Stimulated activated naive CD8-positive, alpha-beta T cell treated with anti-CD3 and anti-CD28 coated beads, Interleukin-15, amount 100 ng/mL, for 72 hours (primary cell): ENCODE data around the gene CHIC2.

Experiments
- ATAC-seq: fragments of 150-1000 bp; cut with Tn5 transposase; 2 replicates; pipeline ENCODE4 v1.10.0; 2021; ENCODE audit warnings: mild to moderate bottlenecking, moderate library complexity
- DNase-seq, 2 donors: peaks; one replicate each; pipeline ENCODE4 v3.0.0; 2021 to 2022
- H3K27ac Mint-ChIP-seq, 2 donors: one replicate each; pipeline ENCODE4 v1.8.0; 2022; ENCODE audit warnings: mild to moderate bottlenecking in 2 of 2, mixed read lengths in 2 of 2, moderate library complexity in 2 of 2
- H3K27me3 Mint-ChIP-seq: one replicate; pipeline ENCODE4 v1.8.0; 2022; ENCODE audit warnings: mixed read lengths
- H3K4me1 Mint-ChIP-seq: one replicate; pipeline ENCODE4 v1.8.0; 2022; ENCODE audit warnings: mild to moderate bottlenecking, mixed read lengths
- H3K4me3 Mint-ChIP-seq, 2 donors: one replicate each; pipeline ENCODE4 v1.8.0; 2022; ENCODE audit warnings: mild to moderate bottlenecking in 2 of 2, mixed read lengths in 2 of 2, moderate library complexity in 1 of 2
- H3K9me3 Mint-ChIP-seq, 2 donors: one replicate each; pipeline ENCODE4 v1.8.0; 2022; ENCODE audit warnings: mixed read lengths in 2 of 2

The CHIC2 gene

GRCh38 chr4:54014666-54015160 lies 49.7 kb downstream of the CHIC2 start:
- Mint-ChIP-seq H3K9me3 (no peaks in the 10 kb centered on the region), H3K4me1 (peaks cover 4% of the 10 kb centered on the region), H3K4me3 (no peak overlapping the region), H3K27ac (no peak overlapping the region), H3K27me3 (no peaks in the 10 kb centered on the region)
- ATAC-seq (no peak), DNase-seq (no peak)

GRCh38 chr4:54011201-54011600 lies 53.2 kb downstream of the CHIC2 start:
- no peak overlapping the region for H3K4me3 Mint-ChIP-seq
- no peaks in the 10 kb centered on the region for H3K9me3 Mint-ChIP-seq
- H3K27ac Mint-ChIP-seq, result no peak overlapping the region
- no peak for DNase-seq
- peaks cover 4% of the 10 kb centered on the region for H3K4me1 Mint-ChIP-seq
- no peak for ATAC-seq
- H3K27me3 Mint-ChIP-seq, result no peaks in the 10 kb centered on the region

- Mint-ChIP-seq H3K27ac (no peak overlapping the region), H3K4me3 (no peak overlapping the region), H3K27me3 (no peaks in the 10 kb centered on the region), H3K4me1 (no peaks in the 10 kb centered on the region), H3K9me3 (no peaks in the 10 kb centered on the region)
- ATAC-seq (no peak), DNase-seq (no peak)
Measured at GRCh38 chr4:54006755-54007154, 57.6 kb downstream of the CHIC2 start.

GRCh38 chr4:54005475-54005874 lies 58.9 kb downstream of the CHIC2 start:
- Mint-ChIP-seq H3K4me1 (no peaks in the 10 kb centered on the region), H3K27me3 (no peaks in the 10 kb centered on the region), H3K4me3 (peak overlapping the region in 1 of 2 donors; percentile 22), H3K27ac (peak overlapping the region in 1 of 2 donors; percentile 65), H3K9me3 (no peaks in the 10 kb centered on the region)
- ATAC-seq, result no peak
- no peak for DNase-seq

GRCh38 chr4:54004463-54004862 lies 59.9 kb downstream of the CHIC2 start:
- Mint-ChIP-seq H3K27ac (no peak overlapping the region), H3K4me3 (no peak overlapping the region), H3K9me3 (no peaks in the 10 kb centered on the region), H3K4me1 (no peaks in the 10 kb centered on the region), H3K27me3 (no peaks in the 10 kb centered on the region)
- ATAC-seq (no peak), DNase-seq (no peak)

- Mint-ChIP-seq H3K27ac (no peak overlapping the region), H3K27me3 (no peaks in the 10 kb centered on the region), H3K4me3 (no peak overlapping the region), H3K9me3 (no peaks in the 10 kb centered on the region), H3K4me1 (no peaks in the 10 kb centered on the region)
- DNase-seq, result no peak
- no peak for ATAC-seq
Measured at GRCh38 chr4:54001668-54002365, 62.6 kb downstream of the CHIC2 start.

GRCh38 chr4:53997898-53998297 lies 66.5 kb downstream of the CHIC2 start:
- Mint-ChIP-seq H3K27ac (no peak overlapping the region), H3K4me3 (no peak overlapping the region), H3K27me3 (no peaks in the 10 kb centered on the region), H3K9me3 (no peaks in the 10 kb centered on the region), H3K4me1 (no peaks in the 10 kb centered on the region)
- DNase-seq (no peak), ATAC-seq (no peak)

GRCh38 chr4:53994382-53995102 lies 69.9 kb downstream of the CHIC2 start:
- Mint-ChIP-seq H3K4me3 (no peak overlapping the region), H3K4me1 (no peaks in the 10 kb centered on the region), H3K9me3 (no peaks in the 10 kb centered on the region), H3K27ac (peak overlapping the region in 1 of 2 donors; percentile 6), H3K27me3 (no peaks in the 10 kb centered on the region)
- ATAC-seq (no peak), DNase-seq (no peak)

- no peak overlapping the region for H3K27ac Mint-ChIP-seq
- DNase-seq (no peak), ATAC-seq (no peak)
- H3K4me1 Mint-ChIP-seq, result no peaks in the 10 kb centered on the region
- H3K27me3 Mint-ChIP-seq, result no peaks in the 10 kb centered on the region
- no peaks in the 10 kb centered on the region for H3K9me3 Mint-ChIP-seq
- H3K4me3 Mint-ChIP-seq, result no peak overlapping the region
Measured at GRCh38 chr4:53992785-53993184, 71.6 kb downstream of the CHIC2 start.

GRCh38 chr4:53991821-53992220 lies 72.6 kb downstream of the CHIC2 start:
- Mint-ChIP-seq H3K27me3 (no peaks in the 10 kb centered on the region), H3K27ac (no peak overlapping the region), H3K9me3 (no peaks in the 10 kb centered on the region), H3K4me1 (no peaks in the 10 kb centered on the region), H3K4me3 (no peak overlapping the region)
- ATAC-seq (no peak), DNase-seq (no peak)

- Mint-ChIP-seq H3K27ac (no peak overlapping the region), H3K4me3 (no peak overlapping the region), H3K27me3 (no peaks in the 10 kb centered on the region), H3K9me3 (no peaks in the 10 kb centered on the region), H3K4me1 (no peaks in the 10 kb centered on the region)
- no peak for ATAC-seq
- DNase-seq, result no peak
Measured at GRCh38 chr4:53990641-53991040, 73.8 kb downstream of the CHIC2 start.

GRCh38 chr4:53987761-53988171 lies 76.6 kb downstream of the CHIC2 start:
- Mint-ChIP-seq H3K4me1 (no peaks in the 10 kb centered on the region), H3K9me3 (no peaks in the 10 kb centered on the region), H3K27me3 (no peaks in the 10 kb centered on the region), H3K4me3 (no peak overlapping the region), H3K27ac (no peak overlapping the region)
- DNase-seq (no peak), ATAC-seq (peak; percentile 53)

- no peak for DNase-seq
- Mint-ChIP-seq H3K4me1 (no peaks in the 10 kb centered on the region), H3K27ac (no peak overlapping the region), H3K27me3 (no peaks in the 10 kb centered on the region), H3K4me3 (no peak overlapping the region), H3K9me3 (no peaks in the 10 kb centered on the region)
- ATAC-seq, result no peak
Measured at GRCh38 chr4:53986062-53986461, 78.3 kb downstream of the CHIC2 start.

GRCh38 chr4:53981567-53981966 lies 82.8 kb downstream of the CHIC2 start:
- H3K27me3 Mint-ChIP-seq, result no peaks in the 10 kb centered on the region
- H3K27ac Mint-ChIP-seq, result no peak overlapping the region
- no peaks in the 10 kb centered on the region for H3K4me1 Mint-ChIP-seq
- no peak for DNase-seq
- H3K9me3 Mint-ChIP-seq, result no peaks in the 10 kb centered on the region
- no peak for ATAC-seq
- no peak overlapping the region for H3K4me3 Mint-ChIP-seq

GRCh38 chr4:53981066-53981465 lies 83.3 kb downstream of the CHIC2 start:
- DNase-seq, result no peak
- Mint-ChIP-seq H3K4me1 (no peaks in the 10 kb centered on the region), H3K4me3 (no peak overlapping the region), H3K9me3 (no peaks in the 10 kb centered on the region), H3K27me3 (no peaks in the 10 kb centered on the region), H3K27ac (no peak overlapping the region)
- no peak for ATAC-seq

- Mint-ChIP-seq H3K27ac (no peak overlapping the region), H3K4me3 (no peak overlapping the region), H3K27me3 (no peaks in the 10 kb centered on the region), H3K9me3 (no peaks in the 10 kb centered on the region), H3K4me1 (no peaks in the 10 kb centered on the region)
- ATAC-seq (no peak), DNase-seq (no peak)
Measured at GRCh38 chr4:53974561-53974960, 89.8 kb downstream of the CHIC2 start.
